Neural cell (in vitro differentiated cells): ENCODE data around the gene PDS5A. TPM values are rescaled to one million over a fixed set of nuclear protein-coding genes. Genes with fewer than 3 reads are reported as not detected.

Experiments used
- H2AFZ ChIP-seq: fragments of 200-600, 300-800 bp; sonication (generic), shearing (Covaris generic); 2 replicates; pipeline ENCODE4 v1.6.0; 2014; ENCODE audit warnings: low read depth, mild to moderate bottlenecking, antibody characterized with exemption, low read length, moderate library complexity
- H3F3A ChIP-seq: fragments of 200-600 bp; shearing (Covaris generic); 2 replicates; pipeline ENCODE4 v1.6.1; 2016; ENCODE audit warnings: mild to moderate bottlenecking, moderate library complexity, mixed read lengths, antibody characterized with exemption, low read length; ENCODE audit not compliant: insufficient read depth, poor library complexity, severe bottlenecking
- H3K27ac ChIP-seq: fragments of 200-600, 300-800 bp; sonication (generic), shearing (Covaris generic); 2 replicates; pipeline ENCODE4 v1.5.1; 2014; ENCODE audit warnings: mild to moderate bottlenecking, low read length, moderate library complexity
- H3K27me3 ChIP-seq: fragments of 300-800, 200-600 bp; sonication (generic), shearing (Covaris generic); 2 replicates; pipeline ENCODE4 v1.6.0; 2014; ENCODE audit warnings: mild to moderate bottlenecking, low read depth, low read length, moderate library complexity; ENCODE audit not compliant: insufficient read depth
- H3K36me3 ChIP-seq: fragments of 300-800, 200-600 bp; sonication (generic), shearing (Covaris generic); 2 replicates; pipeline ENCODE4 v1.5.1; 2014; ENCODE audit warnings: mild to moderate bottlenecking, antibody characterized with exemption, low read length, moderate library complexity; ENCODE audit not compliant: insufficient read depth
- H3K4me2 ChIP-seq: fragments of 300-800, 200-600 bp; sonication (generic), shearing (Covaris generic); 2 replicates; pipeline ENCODE4 v1.6.0; 2014; ENCODE audit warnings: mild to moderate bottlenecking, low read length
- H3K4me3 ChIP-seq: fragments of 300-800, 200-600 bp; sonication (generic), shearing (Covaris generic); 2 replicates; pipeline ENCODE4 v1.5.1; 2014; ENCODE audit warnings: mild to moderate bottlenecking, low read length, moderate library complexity
- H3K79me2 ChIP-seq: fragments of 200-600 bp; shearing (Covaris generic); replicated peaks from 2 replicates; pipeline ENCODE4 v1.6.0; 2014; ENCODE audit warnings: mild to moderate bottlenecking, low read length, moderate library complexity; ENCODE audit not compliant: insufficient read depth
- H3K9ac ChIP-seq: fragments of 300-800, 200-600 bp; sonication (generic), shearing (Covaris generic); 2 replicates; pipeline ENCODE4 v1.6.1; 2016; ENCODE audit warnings: mild to moderate bottlenecking, low read length, mixed read lengths
- H3K9me2 ChIP-seq: fragments of 200-600 bp; shearing (Covaris generic); 2 replicates; pipeline ENCODE4 v1.6.1; 2016; ENCODE audit warnings: mild to moderate bottlenecking, low read length, mixed read lengths; ENCODE audit not compliant: insufficient read depth
- H3K9me3 ChIP-seq: fragments of 200-600, 300-800 bp; sonication (generic), shearing (Covaris generic); 2 replicates; pipeline ENCODE4 v1.6.1; 2016; ENCODE audit warnings: mild to moderate bottlenecking, mixed run types, low read length, moderate library complexity, mixed read lengths
- H4K20me1 ChIP-seq: fragments of 200-600 bp; shearing (Covaris generic); 2 replicates; pipeline ENCODE4 v1.6.1; 2016; ENCODE audit warnings: mild to moderate bottlenecking, mixed run types; ENCODE audit not compliant: insufficient read depth
- CTCF ChIP-seq: fragments of 450-650 bp; IDR thresholded peaks from 2 replicates; pipeline ENCODE4 v1.5.1; 2014; ENCODE audit warnings: antibody characterized with exemption, mild to moderate bottlenecking, moderate library complexity; ENCODE audit not compliant: poor library complexity, severe bottlenecking
- EP300 ChIP-seq: fragments of 450-650 bp; conservative IDR thresholded peaks from 2 replicates; pipeline ENCODE4 v1.6.1; 2014; ENCODE audit warnings: antibody characterized with exemption, mild to moderate bottlenecking, moderate library complexity; ENCODE audit not compliant: poor library complexity, severe bottlenecking
- EZH2 ChIP-seq: fragments of 200-600, 300-800 bp; shearing (Covaris generic), sonication (generic); IDR thresholded peaks from 2 replicates; pipeline ENCODE4 v1.6.1; 2014; ENCODE audit warnings: antibody characterized with exemption, low read length, borderline replicate concordance, mild to moderate bottlenecking; ENCODE audit not compliant: insufficient read depth, poor library complexity, severe bottlenecking
- MXI1 ChIP-seq: fragments of 450-650 bp; conservative IDR thresholded peaks from 2 replicates; pipeline ENCODE4 v1.6.1; 2014; ENCODE audit warnings: antibody characterized with exemption, mild to moderate bottlenecking; ENCODE audit not compliant: poor library complexity, severe bottlenecking
- POLR2AphosphoS5 ChIP-seq: IDR thresholded peaks from 2 replicates; pipeline ENCODE4 v1.6.1; 2012
- RAD21 ChIP-seq: fragments of 450-650 bp; conservative IDR thresholded peaks from 2 replicates; pipeline ENCODE4 v1.6.1; 2014; ENCODE audit warnings: antibody characterized with exemption, mild to moderate bottlenecking, moderate library complexity
- REST ChIP-seq: IDR thresholded peaks from 2 replicates; pipeline ENCODE4 v1.6.1; 2012; ENCODE audit warnings: borderline replicate concordance
- SMC3 ChIP-seq: fragments of 450-650 bp; conservative IDR thresholded peaks from 2 replicates; pipeline ENCODE4 v1.6.1; 2014; ENCODE audit warnings: antibody characterized with exemption, mild to moderate bottlenecking, moderate library complexity; ENCODE audit not compliant: poor library complexity
- TAF1 ChIP-seq: IDR thresholded peaks from 2 replicates; pipeline ENCODE4 v1.6.1; 2012; ENCODE audit warnings: low read depth
- polyA plus RNA-seq: library from polyadenylated mRNA; depleted of rRNA; stranded (reverse); fragments of >200 nt; gene quantifications from 2 replicates; pipeline ENCODE4 v1.2.3, GENCODE V29; 2014

The PDS5A gene
- polyA plus RNA-seq, 1 donor from 2014 or later: 46.3 TPM

- Histone ChIP-seq H3K4me3 (no peak overlapping the region), H3K36me3 (peaks cover 3% of the 10 kb centered on the region), H2AFZ (no peak overlapping the region), H3K27ac (no peak overlapping the region), H3F3A (no peaks in the 10 kb centered on the region), H3K9me3 (no peaks in the 10 kb centered on the region), H3K9me2 (no peaks in the 10 kb centered on the region), H3K4me2 (no peak overlapping the region), H3K79me2 (no peaks in the 10 kb centered on the region), H4K20me1 (no peaks in the 10 kb centered on the region), H3K27me3 (no peaks in the 10 kb centered on the region), H3K9ac (no peak overlapping the region)
- no peak for TF ChIP-seq POLR2AphosphoS5
- no peak for TF ChIP-seq RAD21
- TF ChIP-seq TAF1: no peak
- no peak for TF ChIP-seq EZH2
- no peak for TF ChIP-seq SMC3
- no peak for TF ChIP-seq MXI1
Measured at GRCh38 chr4:39922399-39922798, 55.3 kb downstream of the PDS5A start.

GRCh38 chr4:39913471-39913870, 64.2 kb downstream of the PDS5A start:
- no peak overlapping the region for H3K4me3 ChIP-seq
- no peaks in the 10 kb centered on the region for H4K20me1 ChIP-seq
- H3K79me2 ChIP-seq: peaks cover 5% of the 10 kb centered on the region
- H3F3A ChIP-seq: no peaks in the 10 kb centered on the region
- H3K36me3 ChIP-seq: peaks cover 9% of the 10 kb centered on the region
- no peaks in the 10 kb centered on the region for H3K9me2 ChIP-seq
- no peak for TF ChIP-seq REST
- no peak for TF ChIP-seq EZH2
- no peak for TF ChIP-seq SMC3
- TF ChIP-seq POLR2AphosphoS5: no peak
- no peak for TF ChIP-seq RAD21
- TF ChIP-seq TAF1: no peak
- TF ChIP-seq CTCF: no peak
- TF ChIP-seq MXI1: no peak
- no peak for TF ChIP-seq EP300
- no peaks in the 10 kb centered on the region for H3K27me3 ChIP-seq
- no peak overlapping the region for H3K27ac ChIP-seq
- no peaks in the 10 kb centered on the region for H3K9me3 ChIP-seq
- H3K9ac ChIP-seq: no peak overlapping the region
- H2AFZ ChIP-seq: no peak overlapping the region
- no peak overlapping the region for H3K4me2 ChIP-seq
